H7 (cell line): ENCODE results near the gene DOCK6. TPM values are rescaled to one million over a fixed set of nuclear protein-coding genes. Genes with fewer than 3 reads are reported as not detected.

ENCODE experiments used
- DNase-seq: peaks from one replicate; pipeline ENCODE4 v3.0.0; 2012
- H3K27me3 ChIP-seq: 2 replicates; pipeline ENCODE4 v1.6.0; 2011; ENCODE audit warnings: mild to moderate bottlenecking, low read length; ENCODE audit not compliant: control insufficient read depth, insufficient read depth
- H3K36me3 ChIP-seq: replicated peaks from 2 replicates; pipeline ENCODE4 v1.5.1; 2011; ENCODE audit warnings: low read length; ENCODE audit not compliant: control insufficient read depth, insufficient read depth
- H3K4me3 ChIP-seq: 2 replicates; pipeline ENCODE4 v1.5.1; 2011; ENCODE audit warnings: low read depth, mild to moderate bottlenecking, control low read depth, low read length, moderate library complexity; ENCODE audit not compliant: insufficient read depth
- total RNA-seq: library from RNA; depleted of rRNA; stranded (reverse); fragments of >200 nt; shearing (Covaris generic); gene quantifications from 2 replicates; pipeline ENCODE4 v1.2.3, GENCODE V29; 2014

The DOCK6 gene
- total RNA-seq, 1 experiment from 2014 or later: 26.9 TPM

DNA sequence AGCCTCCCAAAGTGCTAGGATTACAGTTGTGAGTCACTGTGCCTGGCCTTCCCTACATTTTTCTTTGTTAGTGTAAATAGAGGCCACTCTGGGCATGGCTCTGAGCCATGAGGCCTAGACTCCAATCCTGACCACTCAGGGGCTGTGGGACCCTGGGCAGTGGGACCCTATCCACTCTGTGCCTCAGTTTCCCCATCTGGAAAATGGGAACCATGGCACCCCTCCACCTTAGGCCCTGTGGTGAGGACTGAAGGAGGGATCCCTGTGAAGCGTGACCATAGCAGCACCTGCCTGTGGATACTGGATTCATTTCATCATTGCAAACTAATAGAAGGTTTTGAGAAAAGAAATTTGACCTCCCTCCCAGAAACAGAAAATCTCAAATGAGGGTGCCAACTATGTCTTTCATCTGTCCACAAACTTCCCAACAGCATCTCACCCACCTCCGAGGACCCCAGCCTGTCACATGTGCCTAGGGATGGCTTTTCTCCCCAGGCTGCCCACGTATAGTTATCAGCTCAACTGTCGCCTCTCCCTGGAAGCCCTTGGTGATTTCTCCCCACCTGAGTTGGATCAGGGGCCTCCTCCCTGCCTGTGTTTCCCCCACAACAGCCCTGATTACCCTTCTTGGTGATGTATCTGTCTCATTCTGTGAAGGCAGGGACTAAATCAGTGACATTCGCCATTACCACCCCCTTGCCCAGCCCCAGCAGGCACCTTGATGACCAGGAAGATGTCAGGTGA, 17.3 kb downstream of the DOCK6 start:
- Histone ChIP-seq H3K27me3 (no peaks in the 10 kb centered on the region), H3K4me3 (no peak overlapping the region), H3K36me3 (peaks cover 8% of the 10 kb centered on the region)
- DNase-seq: no peak

DNA sequence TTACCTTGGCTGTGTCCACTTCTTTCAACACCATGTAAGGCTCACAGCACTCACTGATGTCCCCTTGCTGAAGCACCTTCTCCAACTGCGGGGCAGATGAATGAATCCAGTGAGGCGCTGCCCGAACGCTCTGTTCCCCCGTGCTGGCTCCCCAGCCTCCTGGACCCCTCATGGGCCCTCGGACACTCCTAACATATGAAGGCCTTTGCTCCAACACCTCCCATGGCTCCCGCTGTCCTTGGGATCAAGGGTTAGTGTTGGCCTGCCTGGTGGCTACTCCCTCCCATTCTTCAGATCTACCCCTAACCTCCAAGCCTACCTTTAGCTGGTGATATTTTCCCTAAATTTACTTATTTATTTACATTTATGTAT, 18.5 kb downstream of the DOCK6 start:
- DNase-seq: no peak
- Histone ChIP-seq H3K27me3 (no peaks in the 10 kb centered on the region), H3K36me3 (peaks cover 11% of the 10 kb centered on the region), H3K4me3 (no peak overlapping the region)

DNA sequence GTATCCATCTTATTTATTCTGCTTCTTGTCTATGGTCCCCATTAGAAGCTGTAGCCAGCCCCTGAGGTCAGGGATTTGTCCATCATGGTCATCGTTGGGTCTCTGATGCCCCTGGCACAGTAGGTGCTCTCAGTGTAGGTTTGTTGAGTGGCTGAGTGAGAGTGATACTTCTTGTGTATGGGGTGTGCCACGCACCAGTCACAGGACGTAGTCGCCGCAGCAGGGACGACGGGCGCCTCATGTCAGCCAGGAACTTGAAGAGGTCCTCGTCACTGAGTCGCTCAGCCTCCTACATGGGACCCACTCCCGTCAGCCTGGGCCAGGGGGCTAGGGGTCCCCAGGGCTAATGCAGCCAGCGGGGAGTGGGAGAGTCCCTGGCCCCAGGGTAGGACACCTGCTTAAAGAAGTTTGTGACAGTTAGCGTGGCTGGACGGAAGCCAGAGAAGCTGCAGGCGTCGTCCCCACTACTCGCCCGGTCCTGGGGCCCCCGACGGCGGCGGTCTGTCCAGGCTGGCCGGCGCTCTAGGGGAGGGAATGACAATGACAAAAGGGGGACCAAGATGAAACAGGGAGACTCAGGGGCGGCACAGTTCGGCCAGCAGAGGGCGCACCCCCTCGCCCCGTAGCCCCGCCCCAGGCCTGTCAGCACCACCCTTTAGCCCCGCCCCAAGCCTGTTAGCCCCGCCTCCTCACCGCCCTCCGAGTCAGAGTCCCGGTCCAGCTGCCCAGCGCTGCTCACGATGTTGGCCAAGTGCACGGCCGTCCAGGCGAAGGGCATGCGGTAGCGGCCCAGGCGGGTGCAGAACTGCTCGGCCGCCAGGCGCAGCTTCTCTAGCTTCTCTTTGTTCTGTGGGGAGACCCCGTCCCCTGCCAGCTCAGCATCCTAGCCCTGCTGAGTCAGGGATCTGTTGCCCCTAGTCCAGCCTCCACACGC, 19.2 kb downstream of the DOCK6 start:
- DNase-seq: peak; percentile 100
- H3K4me3 ChIP-seq: no peak overlapping the region
- H3K36me3 ChIP-seq: peaks cover 11% of the 10 kb centered on the region
- H3K27me3 ChIP-seq: no peaks in the 10 kb centered on the region

DNA sequence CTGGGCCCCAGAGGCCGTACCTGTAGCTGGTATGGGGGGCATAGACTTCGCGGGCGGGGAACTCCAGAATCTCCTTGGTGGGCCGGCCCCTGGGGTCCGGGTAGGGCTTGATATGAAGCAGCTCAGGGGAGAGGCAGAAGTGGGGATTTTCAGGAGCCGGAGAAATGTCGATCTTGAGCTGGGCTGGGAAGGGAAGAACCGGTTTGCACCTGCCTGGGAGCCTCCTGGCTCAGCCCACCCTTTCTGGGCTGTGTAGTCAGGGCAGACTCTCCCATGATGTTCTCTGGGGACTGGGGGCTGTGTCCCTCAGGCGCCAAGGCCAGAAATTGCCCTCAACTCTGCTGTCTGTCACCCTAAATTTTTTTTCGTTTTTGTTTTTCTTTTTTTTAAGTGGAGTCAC, 20.3 kb downstream of the DOCK6 start:
- H3K27me3 ChIP-seq: no peaks in the 10 kb centered on the region
- no peak for DNase-seq
- no peak overlapping the region for H3K4me3 ChIP-seq
- peaks cover 11% of the 10 kb centered on the region for H3K36me3 ChIP-seq

DNA sequence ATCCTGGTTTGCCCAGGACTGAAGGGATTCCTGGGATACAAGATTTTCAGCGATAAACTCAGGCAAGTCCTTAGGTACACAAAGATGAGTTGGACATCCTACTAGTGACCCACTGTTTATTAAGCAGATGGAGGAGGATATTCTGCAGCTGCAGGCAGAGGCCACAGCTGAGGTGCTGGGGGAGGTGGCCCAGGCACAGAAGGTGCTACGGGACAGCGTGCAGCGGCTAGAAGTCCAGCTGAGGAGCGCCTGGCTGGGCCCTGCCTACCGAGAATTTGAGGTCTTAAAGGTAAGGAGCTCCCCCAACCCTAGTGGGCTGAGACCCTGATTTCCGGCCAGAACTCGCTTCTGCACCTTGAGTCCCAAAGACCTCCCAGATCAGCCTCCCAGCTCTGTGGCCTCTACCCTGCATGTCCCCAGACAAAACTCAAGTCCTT, 22.3 kb downstream of the DOCK6 start:
- Histone ChIP-seq H3K4me3 (no peak overlapping the region), H3K36me3 (peaks cover 11% of the 10 kb centered on the region), H3K27me3 (no peaks in the 10 kb centered on the region)
- no peak for DNase-seq

DNA sequence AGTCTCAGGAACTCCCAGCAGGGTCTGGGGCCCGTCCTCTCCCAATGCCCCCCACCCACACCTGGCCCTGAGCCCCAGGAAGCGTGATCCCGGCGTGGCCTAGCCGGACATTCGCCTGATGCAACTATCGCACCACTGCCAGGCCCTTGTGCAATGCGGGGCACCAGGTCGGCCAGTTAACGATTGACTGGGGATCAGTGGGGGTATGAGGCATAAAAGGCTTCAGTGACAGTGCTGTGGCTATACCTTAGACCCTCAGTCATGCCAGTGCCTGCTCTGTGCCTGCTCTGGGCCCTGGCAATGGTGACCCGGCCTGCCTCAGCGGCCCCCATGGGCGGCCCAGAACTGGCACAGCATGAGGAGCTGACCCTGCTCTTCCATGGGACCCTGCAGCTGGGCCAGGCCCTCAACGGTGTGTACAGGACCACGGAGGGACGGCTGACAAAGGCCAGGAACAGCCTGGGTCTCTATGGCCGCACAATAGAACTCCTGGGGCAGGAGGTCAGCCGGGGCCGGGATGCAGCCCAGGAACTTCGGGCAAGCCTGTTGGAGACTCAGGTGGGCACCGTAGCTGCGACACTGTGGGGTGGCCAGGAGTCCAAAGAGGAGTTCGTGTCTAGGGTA, 22.8 kb downstream of the DOCK6 start, which contains the start of gene ANGPTL8:
ANGPTL8 (plus strand) TSS at position 243 of the 624 bp plus-strand sequence; CDS start at position 262, 19 bp downstream.
- Histone ChIP-seq H3K27me3 (no peaks in the 10 kb centered on the region), H3K36me3 (peaks cover 11% of the 10 kb centered on the region), H3K4me3 (no peak within 1 kb of the TSS)
- DNase-seq: no peak

DNA sequence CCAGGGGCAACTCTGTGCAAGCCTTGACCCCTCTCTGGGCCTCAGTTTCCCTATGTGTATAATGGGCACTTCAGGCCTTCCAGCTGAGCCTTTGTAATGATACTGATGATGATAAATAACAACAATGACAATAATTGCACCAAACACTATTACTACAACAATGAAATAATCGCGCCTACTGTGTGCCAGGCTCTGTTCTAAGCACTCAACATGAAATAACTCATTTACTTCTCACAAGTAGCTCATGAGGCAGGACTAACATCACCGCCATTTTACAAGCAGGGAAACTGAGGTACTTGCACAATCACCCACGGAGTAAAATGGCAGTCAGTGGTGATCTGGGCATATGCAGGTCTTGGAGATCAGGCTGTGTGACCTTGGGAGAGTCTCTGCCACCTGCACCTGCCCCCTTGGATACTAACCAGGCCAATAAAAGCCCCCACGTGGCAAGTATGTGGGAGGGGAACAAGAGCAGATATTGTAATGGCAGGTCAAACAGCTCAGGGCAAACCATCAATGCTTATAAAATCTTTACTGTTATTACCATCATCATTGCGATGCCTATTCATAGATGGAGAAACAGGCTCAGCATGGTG, 23.4 kb downstream of the DOCK6 start:
- Histone ChIP-seq H3K27me3 (no peaks in the 10 kb centered on the region), H3K36me3 (peaks cover 11% of the 10 kb centered on the region), H3K4me3 (no peak overlapping the region)
- no peak for DNase-seq

DNA sequence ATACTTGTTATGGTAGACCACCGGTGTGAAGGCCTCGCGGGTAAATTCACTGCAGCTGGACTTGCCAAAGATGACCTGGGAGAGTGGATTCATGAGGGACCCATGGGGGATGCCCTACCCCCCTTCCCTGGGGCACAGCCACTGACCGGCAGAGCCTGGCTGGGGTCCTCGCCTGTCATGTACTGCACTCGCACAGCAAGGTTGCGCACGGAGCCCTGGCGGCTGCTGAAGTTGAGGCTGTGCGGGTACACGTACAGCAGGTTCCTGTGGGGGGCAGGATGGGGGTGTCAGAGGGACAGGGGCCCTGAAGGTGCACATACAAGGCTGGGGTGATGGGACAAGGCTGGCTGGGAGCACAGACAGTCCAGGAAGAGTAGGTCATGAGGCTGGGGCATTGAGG, 24.3 kb downstream of the DOCK6 start:
- no peak overlapping the region for H3K4me3 ChIP-seq
- no peaks in the 10 kb centered on the region for H3K27me3 ChIP-seq
- DNase-seq: no peak
- peaks cover 11% of the 10 kb centered on the region for H3K36me3 ChIP-seq

DNA sequence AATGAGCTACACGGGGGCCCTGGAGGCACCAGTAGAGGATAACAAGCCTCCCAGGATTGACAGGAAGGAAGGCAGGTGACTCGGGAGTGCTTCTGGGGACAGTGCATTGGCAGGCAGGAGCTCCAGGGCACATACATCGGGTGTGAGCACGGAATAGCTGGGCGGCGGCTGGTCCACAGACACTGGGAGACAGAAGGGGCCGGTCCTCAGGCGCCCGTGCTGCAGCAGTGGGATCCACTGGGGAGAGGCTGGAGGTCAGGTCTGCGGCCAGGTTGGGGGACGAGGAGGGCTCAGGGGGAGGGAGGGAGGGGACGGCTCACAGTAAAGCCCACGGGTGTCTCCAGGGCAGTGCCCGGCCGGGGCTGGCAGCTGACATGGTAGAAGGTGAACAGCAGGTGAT, 25.0 kb downstream of the DOCK6 start:
- no peak for DNase-seq
- no peaks in the 10 kb centered on the region for H3K27me3 ChIP-seq
- H3K36me3 ChIP-seq: peaks cover 16% of the 10 kb centered on the region
- H3K4me3 ChIP-seq: no peak overlapping the region

DNA sequence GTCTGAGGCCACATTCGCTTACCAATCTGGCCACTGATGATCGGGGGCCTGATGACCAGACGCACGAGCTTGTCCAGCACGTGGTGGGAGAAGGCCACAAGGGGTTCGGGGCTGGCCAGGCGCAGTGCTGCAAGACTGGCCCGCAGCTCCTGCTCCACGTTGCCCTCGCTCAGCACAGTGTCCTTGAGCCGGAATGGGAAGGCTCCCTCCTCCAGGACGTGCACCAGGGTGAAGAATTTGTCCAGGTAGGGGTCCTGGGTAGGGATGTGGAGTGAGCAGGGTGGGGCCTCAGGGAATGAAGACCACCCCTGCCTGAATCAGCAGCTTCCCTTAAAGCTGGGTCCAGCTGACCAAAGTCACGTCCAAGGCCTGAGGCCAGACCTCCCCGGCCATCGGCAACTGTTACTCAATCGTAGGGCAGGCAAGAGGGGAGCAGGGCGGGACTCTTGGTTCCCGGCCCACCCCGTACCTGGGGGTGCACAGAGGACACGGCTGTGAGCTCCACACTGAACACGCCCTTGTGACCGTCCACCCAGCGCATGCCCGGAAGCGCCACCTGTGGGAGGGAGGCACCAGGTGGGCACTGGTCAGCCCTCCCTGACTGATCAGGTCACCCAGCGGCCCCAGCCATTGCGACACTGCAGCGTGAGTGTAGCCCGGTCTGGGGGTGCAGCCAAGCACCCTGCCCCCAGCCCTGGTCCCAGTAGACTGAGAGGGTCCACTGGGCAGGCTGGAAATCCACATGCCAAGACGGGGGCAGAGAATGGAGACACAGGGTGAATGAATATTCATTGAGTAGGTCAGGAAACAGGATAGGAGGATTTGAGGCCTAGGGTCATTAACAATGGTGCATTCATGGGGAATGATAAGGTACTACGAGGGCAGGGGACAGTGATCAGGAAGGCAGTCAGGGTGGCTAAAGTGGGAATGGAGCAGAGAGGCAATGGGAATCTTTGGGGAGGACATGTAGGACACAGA, 25.7 kb downstream of the DOCK6 start:
- no peak for DNase-seq
- no peaks in the 10 kb centered on the region for H3K27me3 ChIP-seq
- no peak overlapping the region for H3K4me3 ChIP-seq
- H3K36me3 ChIP-seq: peaks cover 13% of the 10 kb centered on the region

DNA sequence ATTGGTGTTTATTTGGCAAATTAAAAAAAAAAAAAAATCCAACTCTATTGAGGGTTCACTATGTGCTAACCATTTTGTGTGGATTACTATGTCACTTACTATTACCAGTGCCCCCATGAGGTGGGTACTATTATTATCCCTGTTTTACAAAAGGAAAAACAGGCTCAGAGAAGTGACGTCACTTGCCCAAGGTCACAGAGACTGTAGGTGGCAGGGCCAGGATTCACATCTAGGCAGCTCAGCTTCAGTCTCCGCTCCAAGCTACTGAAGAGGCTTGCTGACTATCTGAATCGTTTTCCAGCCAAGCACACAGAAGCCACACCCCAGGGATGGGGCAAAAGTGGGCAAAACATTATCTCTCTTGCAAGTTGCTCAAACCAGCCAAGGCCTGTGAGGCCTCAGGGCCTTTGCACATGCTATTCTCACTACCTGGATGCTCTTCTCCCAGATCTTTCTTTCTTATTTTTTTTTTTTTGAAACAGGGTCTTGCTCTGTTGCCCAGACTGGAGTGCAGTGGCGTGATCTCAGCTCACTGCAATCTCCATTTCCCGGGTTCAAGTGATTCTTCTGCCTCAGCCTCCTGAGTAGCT, 27.7 kb downstream of the DOCK6 start:
- H3K36me3 ChIP-seq: peaks cover 10% of the 10 kb centered on the region
- H3K4me3 ChIP-seq: no peak overlapping the region
- DNase-seq: no peak
- H3K27me3 ChIP-seq: no peaks in the 10 kb centered on the region

DNA sequence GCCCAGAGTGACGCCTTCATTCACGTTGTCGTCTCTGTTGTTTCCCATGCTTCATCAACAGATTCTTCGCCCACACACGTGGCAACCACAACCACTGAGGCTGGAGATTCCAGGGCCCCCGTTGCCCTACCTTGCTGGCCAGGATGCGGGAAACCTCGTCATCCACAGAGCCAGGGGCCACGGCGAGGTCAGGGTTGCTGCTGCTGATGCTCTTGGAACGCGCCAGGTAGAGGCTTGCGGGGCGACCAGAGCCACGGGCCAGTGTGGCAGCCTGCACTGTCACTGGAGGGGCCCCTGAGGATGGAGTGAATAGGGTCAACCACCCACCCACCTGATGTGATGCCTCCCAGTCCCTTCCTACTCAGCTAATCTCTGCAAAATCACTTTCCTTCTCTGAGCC, 29.3 kb downstream of the DOCK6 start:
- DNase-seq: no peak
- Histone ChIP-seq H3K36me3 (peaks cover 7% of the 10 kb centered on the region), H3K4me3 (no peak overlapping the region), H3K27me3 (no peaks in the 10 kb centered on the region)

DNA sequence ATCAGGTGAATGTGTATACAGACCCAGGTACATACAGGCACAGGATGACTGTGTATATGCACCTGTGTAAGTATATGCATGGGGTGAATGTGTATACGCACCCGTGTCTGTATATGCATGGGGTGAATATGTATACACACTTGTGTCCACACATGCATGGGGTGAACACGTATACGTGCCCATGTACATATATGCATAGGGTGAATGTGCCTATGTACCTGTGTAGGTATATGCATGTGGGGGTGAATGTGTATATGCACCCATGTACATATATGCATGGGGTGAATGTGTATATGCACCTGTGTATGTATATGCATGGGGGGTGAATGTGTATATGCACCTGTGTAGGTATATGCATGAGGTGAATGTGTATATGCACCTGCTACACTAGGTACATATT, 29.8 kb downstream of the DOCK6 start:
- H3K27me3 ChIP-seq: no peaks in the 10 kb centered on the region
- peaks cover 5% of the 10 kb centered on the region for H3K36me3 ChIP-seq
- no peak overlapping the region for H3K4me3 ChIP-seq
- DNase-seq: no peak
